Sigmoid colon (tissue), 4 donors: ENCODE results near the gene ULBP2.

ENCODE experiments used
- POLR2AphosphoS5 ChIP-seq, 4 donors: sonication (generic); formaldehyde crosslinking; IDR thresholded peaks; one replicate each; pipeline ENCODE4 v1.6.1; 2017; ENCODE audit warnings: antibody characterized with exemption in 4 of 4
- TF ChIP-seq, protein P1 (sequence below), 4 experiments: fragments of 450-650 bp in 3 of 4; fragments of 200-600 bp in 1 of 4; IDR thresholded peaks; one replicate each; pipeline ENCODE4 v1.5.1; 2016 to 2019; ENCODE audit warnings: antibody characterized with exemption in 4 of 4, mild to moderate bottlenecking in 3 of 4, moderate library complexity in 2 of 4

DNA sequence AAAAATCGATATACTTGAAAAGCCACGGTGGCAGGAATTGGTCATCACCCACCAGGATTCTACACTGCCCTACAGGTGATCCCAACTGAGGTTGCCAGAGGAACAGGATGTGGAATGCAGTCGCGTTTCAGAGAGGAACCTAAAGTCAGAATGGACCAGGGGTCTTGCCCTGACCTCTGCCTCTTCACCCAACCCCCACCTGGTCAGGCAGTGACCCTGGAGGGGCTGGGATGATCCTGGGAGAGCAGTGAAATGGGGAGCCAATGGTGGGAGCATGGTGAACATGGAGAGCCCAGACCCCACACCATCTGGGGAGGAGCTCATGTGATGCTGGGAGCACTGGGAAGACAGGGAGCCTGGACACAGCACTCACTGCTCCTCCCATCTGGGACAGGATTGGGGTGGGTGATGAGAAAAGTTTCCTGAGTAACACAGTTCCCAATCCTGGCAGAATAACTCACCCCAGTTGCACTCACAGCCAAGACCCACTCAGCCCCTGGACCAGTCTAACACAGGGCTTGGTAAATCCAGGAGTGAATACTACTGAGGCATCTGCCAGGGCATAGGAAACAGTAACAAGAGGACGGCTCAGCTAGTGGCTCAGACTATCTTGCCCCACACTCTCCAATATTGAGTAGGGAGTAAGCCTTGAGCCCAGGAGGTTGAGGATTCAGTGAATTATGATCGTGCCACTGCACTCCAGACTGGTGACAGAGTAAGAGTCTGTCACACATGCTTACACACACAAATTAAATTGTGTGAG is 1.7 kb upstream of the ULBP2 start:
- TF ChIP-seq, protein P1, sequence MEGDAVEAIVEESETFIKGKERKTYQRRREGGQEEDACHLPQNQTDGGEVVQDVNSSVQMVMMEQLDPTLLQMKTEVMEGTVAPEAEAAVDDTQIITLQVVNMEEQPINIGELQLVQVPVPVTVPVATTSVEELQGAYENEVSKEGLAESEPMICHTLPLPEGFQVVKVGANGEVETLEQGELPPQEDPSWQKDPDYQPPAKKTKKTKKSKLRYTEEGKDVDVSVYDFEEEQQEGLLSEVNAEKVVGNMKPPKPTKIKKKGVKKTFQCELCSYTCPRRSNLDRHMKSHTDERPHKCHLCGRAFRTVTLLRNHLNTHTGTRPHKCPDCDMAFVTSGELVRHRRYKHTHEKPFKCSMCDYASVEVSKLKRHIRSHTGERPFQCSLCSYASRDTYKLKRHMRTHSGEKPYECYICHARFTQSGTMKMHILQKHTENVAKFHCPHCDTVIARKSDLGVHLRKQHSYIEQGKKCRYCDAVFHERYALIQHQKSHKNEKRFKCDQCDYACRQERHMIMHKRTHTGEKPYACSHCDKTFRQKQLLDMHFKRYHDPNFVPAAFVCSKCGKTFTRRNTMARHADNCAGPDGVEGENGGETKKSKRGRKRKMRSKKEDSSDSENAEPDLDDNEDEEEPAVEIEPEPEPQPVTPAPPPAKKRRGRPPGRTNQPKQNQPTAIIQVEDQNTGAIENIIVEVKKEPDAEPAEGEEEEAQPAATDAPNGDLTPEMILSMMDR (IDR thresholded peaks at IDR 0.05) = no peak
- no peak for TF ChIP-seq POLR2AphosphoS5 (IDR thresholded peaks at IDR 0.05)
